BE2C (cell line): Measurements from ENCODE around the gene PDCD5.

Experiments used
- DNase-seq: peaks from one replicate; pipeline ENCODE4 v3.0.0-alpha.2; 2020
- H3K27me3 ChIP-seq: fragments of 250-450 bp; sonication (Bioruptor Pico); 2 replicates; pipeline ENCODE4 v1.5.1; 2020; ENCODE audit warnings: mild to moderate bottlenecking
- H3K36me3 ChIP-seq: fragments of 250-450 bp; sonication (Bioruptor Pico); 2 replicates; pipeline ENCODE4 v1.5.1; 2020; ENCODE audit warnings: mild to moderate bottlenecking
- H3K4me1 ChIP-seq: fragments of 250-450 bp; sonication (Bioruptor Pico); 2 replicates; pipeline ENCODE4 v1.5.1; 2020
- H3K4me3 ChIP-seq: 2 replicates; pipeline ENCODE4 v1.5.1; 2011; ENCODE audit warnings: low read depth, low read length
- H3K9me3 ChIP-seq: fragments of 250-450 bp; sonication (Bioruptor Pico); 2 replicates; pipeline ENCODE4 v1.5.1; 2020
- TF ChIP-seq, protein P1 (sequence below): IDR thresholded peaks from 2 replicates; pipeline ENCODE4 v1.5.1; 2012; ENCODE audit warnings: mild to moderate bottlenecking, low read depth, low read length

The PDCD5 gene

GRCh38 chr19:32619051-32619685, 38.2 kb downstream of the PDCD5 start:
- Histone ChIP-seq H3K36me3 (peaks cover 21% of the 10 kb centered on the region), H3K4me3 (no peak overlapping the region), H3K9me3 (no peaks in the 10 kb centered on the region), H3K27me3 (no peaks in the 10 kb centered on the region), H3K4me1 (no peaks in the 10 kb centered on the region)
- TF ChIP-seq, protein P1, sequence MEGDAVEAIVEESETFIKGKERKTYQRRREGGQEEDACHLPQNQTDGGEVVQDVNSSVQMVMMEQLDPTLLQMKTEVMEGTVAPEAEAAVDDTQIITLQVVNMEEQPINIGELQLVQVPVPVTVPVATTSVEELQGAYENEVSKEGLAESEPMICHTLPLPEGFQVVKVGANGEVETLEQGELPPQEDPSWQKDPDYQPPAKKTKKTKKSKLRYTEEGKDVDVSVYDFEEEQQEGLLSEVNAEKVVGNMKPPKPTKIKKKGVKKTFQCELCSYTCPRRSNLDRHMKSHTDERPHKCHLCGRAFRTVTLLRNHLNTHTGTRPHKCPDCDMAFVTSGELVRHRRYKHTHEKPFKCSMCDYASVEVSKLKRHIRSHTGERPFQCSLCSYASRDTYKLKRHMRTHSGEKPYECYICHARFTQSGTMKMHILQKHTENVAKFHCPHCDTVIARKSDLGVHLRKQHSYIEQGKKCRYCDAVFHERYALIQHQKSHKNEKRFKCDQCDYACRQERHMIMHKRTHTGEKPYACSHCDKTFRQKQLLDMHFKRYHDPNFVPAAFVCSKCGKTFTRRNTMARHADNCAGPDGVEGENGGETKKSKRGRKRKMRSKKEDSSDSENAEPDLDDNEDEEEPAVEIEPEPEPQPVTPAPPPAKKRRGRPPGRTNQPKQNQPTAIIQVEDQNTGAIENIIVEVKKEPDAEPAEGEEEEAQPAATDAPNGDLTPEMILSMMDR, result no peak
- no peak for DNase-seq

DNA sequence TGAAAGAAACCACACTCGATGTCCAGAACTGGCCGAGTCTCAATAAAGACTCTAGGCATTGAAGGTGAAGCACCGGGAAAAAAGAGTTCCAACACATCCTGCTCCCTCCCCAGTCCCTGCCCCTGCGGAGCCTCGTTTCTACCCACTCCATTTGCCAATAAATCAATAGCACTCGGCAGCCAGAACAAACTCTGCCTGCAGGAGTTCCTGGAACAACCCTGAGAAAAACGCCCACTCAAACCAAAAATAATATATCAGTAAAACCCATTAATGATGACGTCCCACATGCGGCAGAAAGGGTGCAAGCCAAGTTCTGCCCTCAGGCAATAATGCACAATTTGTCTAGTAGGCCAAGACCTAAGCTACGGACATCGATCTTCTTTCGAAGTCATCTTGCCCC, 41.0 kb downstream of the PDCD5 start:
- DNase-seq, result no peak
- no peaks in the 10 kb centered on the region for H3K9me3 ChIP-seq
- TF ChIP-seq, protein P1, result no peak
- H3K27me3 ChIP-seq, result no peaks in the 10 kb centered on the region
- no peak overlapping the region for H3K4me3 ChIP-seq
- no peaks in the 10 kb centered on the region for H3K4me1 ChIP-seq
- H3K36me3 ChIP-seq, result peaks cover 23% of the 10 kb centered on the region

- DNase-seq, result no peak
- Histone ChIP-seq H3K9me3 (no peaks in the 10 kb centered on the region), H3K4me1 (peaks cover 13% of the 10 kb centered on the region), H3K4me3 (no peak overlapping the region), H3K27me3 (no peaks in the 10 kb centered on the region), H3K36me3 (peaks cover 18% of the 10 kb centered on the region)
- TF ChIP-seq, protein P1, result no peak
Observed at GRCh38 chr19:32624410-32624809, 43.4 kb downstream of the PDCD5 start.

GRCh38 chr19:32626969-32627368, 46.0 kb downstream of the PDCD5 start:
- Histone ChIP-seq H3K27me3 (no peaks in the 10 kb centered on the region), H3K36me3 (peaks cover 18% of the 10 kb centered on the region), H3K4me3 (no peak overlapping the region), H3K9me3 (no peaks in the 10 kb centered on the region), H3K4me1 (peaks cover 13% of the 10 kb centered on the region)
- TF ChIP-seq, protein P1, result no peak
- DNase-seq, result no peak

- no peak overlapping the region for H3K4me3 ChIP-seq
- peaks cover 13% of the 10 kb centered on the region for H3K4me1 ChIP-seq
- DNase-seq, result peak; percentile 65
- H3K9me3 ChIP-seq, result no peaks in the 10 kb centered on the region
- H3K27me3 ChIP-seq, result no peaks in the 10 kb centered on the region
- TF ChIP-seq, protein P1, result peak; percentile 54
- peaks cover 18% of the 10 kb centered on the region for H3K36me3 ChIP-seq
Observed at GRCh38 chr19:32627714-32628270, 46.8 kb downstream of the PDCD5 start.

GRCh38 chr19:32630338-32630737, 49.3 kb downstream of the PDCD5 start:
- no peak for DNase-seq
- no peaks in the 10 kb centered on the region for H3K9me3 ChIP-seq
- no peak overlapping the region for H3K4me3 ChIP-seq
- TF ChIP-seq, protein P1, result no peak
- H3K4me1 ChIP-seq, result peaks cover 13% of the 10 kb centered on the region
- peaks cover 11% of the 10 kb centered on the region; the same call in 1 of the 2 replicates for H3K36me3 ChIP-seq
- H3K27me3 ChIP-seq, result no peaks in the 10 kb centered on the region
